ENCODE results near the gene SAP30L. TPM values are rescaled to one million over a fixed set of nuclear protein-coding genes. Genes with fewer than 3 reads are reported as not detected.

Gene SAP30L
- total and polyA plus RNA-seq, 2 of the 4 experiments (the other 2 are of a cell fraction), result 9.7 to 17.6 TPM

- Histone ChIP-seq H2BK5ac (ENCODE audit: low read depth, low read length, poor library complexity, severe bottlenecking) (no peak overlapping the region), H3K27me3 (ENCODE audit: control insufficient read depth, insufficient read depth, low read length) (no peaks in the 10 kb centered on the region), H3K4me1 (ENCODE audit: control insufficient read depth, insufficient read depth, low read length) (no peaks in the 10 kb centered on the region), H4K5ac (ENCODE audit: low read depth, low read length) (no peak overlapping the region), H3K18ac (ENCODE audit: low read depth, low read length) (no peak overlapping the region), H4K91ac (ENCODE audit: insufficient read depth, low read depth, low read length) (no peak overlapping the region), H3K79me1 (ENCODE audit: low read depth in 1 of 2, low read length in 2 of 2) (peaks cover 0 to 7% of the 10 kb centered on the region in 2 experiments; a peak in 1 of 4 replicates), H3K36me3 (ENCODE audit: control insufficient read depth, insufficient read depth, low read length) (no peaks in the 10 kb centered on the region), H3K4me3 (ENCODE audit: insufficient read depth, low read depth, low read length) (no peak overlapping the region), H4K8ac (ENCODE audit: low read depth in 2 of 2, low read length in 2 of 2) (no peak overlapping the region), H3K14ac (replicated peaks; ENCODE audit: low read depth, low read length) (no peak overlapping the region), H3K23ac (ENCODE audit: low read depth, low read length) (no peak overlapping the region), H3K27ac (ENCODE audit: insufficient read depth, low read length) (no peak overlapping the region), H2AK9ac (replicated peaks; ENCODE audit: low read depth, low read length, poor library complexity) (no peak overlapping the region), H2AFZ (replicated peaks; ENCODE audit: low read length, poor library complexity) (no peak overlapping the region), H3K9ac (ENCODE audit: low read depth, low read length) (no peak overlapping the region), H2BK120ac (ENCODE audit: low read depth, low read length) (no peak overlapping the region), H3K9me3 (ENCODE audit: control insufficient read depth, insufficient read depth, low read length) (no peaks in the 10 kb centered on the region), H3K4me2 (ENCODE audit: low read depth, low read length) (no peak overlapping the region), H3K4ac (ENCODE audit: low read depth, low read length) (no peak overlapping the region), H3K56ac (ENCODE audit: extremely low read depth, insufficient read depth, low read length) (no peak overlapping the region), H2BK15ac (ENCODE audit: low read depth, low read length) (no peak overlapping the region), H2BK20ac (ENCODE audit: low read depth, low read length) (no peak overlapping the region), H3K9me1 (ENCODE audit: insufficient read depth, low read length) (peaks cover 8% of the 10 kb centered on the region; the same call in 1 of the 2 replicates), H4K20me1 (ENCODE audit: insufficient read depth, low read length) (no peaks in the 10 kb centered on the region), H2AK5ac (ENCODE audit: low read depth, low read length) (no peak overlapping the region)
- WGBS, 2 experiments (ENCODE audit: extremely low coverage in 2 of 2, insufficient read length in 1 of 2), result 66% methylated on average over 4 of the region's 10 CpGs; no CpG with 5 or more reads in 1 of the 2 experiments
- CTCF ChIA-PET, result no interaction called here
- in situ Hi-C loops (cut with MboI; ENCODE audit: low sequenced_read_pairs) (no loop called here), dilution Hi-C loops (cut with HindIII; ENCODE audit: low sequenced_read_pairs, unreplicated experiment) (no loop called here), intact Hi-C loops (cut with micrococcal nuclease) (no loop called here)
- TF ChIP-seq RCOR1 (IDR thresholded peaks at IDR 0.05; ENCODE audit: insufficient replicate concordance, low read length), result no peak
- DNase-seq (no peak), ATAC-seq (ENCODE audit: low read depth) (no peak)
- BruUV-seq (replicated peaks), result no TSS peak
- POLR2A ChIA-PET (ENCODE audit: unreplicated experiment), result no interaction called here
Observed at GRCh38 chr5:154397652-154398406, 48.0 kb upstream of the SAP30L start.

All from IMR-90 (cell line).